Measurements from ENCODE around the gene ALG9.

The ALG9 gene

DNA sequence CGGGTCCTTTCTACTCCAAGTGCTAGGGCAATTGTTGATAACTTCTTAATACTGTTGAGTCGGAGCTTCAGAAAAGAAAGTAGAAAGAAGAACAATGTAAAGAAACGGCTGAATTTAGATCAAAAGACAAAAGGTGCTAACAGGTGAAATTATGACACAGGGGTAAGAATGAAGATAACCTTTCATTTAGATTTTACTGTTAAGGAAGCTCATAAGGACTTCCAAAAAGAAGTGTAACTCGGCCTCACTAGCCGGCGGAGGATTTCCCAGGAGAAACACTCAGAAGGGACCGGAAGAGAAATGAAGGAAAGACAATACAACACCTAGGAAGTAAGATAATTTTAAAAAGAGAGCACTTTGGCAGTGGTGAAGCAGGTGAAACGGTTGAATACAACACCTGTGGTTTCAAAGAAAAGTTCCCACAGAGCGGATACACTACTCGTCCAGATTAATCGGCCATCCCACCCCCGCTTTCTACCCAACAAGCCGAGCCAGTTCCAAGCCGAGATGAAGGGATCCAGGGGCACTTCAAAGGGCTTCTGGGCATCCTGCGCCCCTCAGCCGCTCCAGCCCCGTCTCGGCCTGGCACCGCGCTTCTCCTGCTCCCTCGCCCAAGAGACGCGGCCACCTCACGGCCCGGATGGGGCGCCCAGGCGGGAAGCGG is 105.9 kb downstream of the ALG9 start:
- DNase-seq (ENCODE audit: low spot score): no peak

DNA sequence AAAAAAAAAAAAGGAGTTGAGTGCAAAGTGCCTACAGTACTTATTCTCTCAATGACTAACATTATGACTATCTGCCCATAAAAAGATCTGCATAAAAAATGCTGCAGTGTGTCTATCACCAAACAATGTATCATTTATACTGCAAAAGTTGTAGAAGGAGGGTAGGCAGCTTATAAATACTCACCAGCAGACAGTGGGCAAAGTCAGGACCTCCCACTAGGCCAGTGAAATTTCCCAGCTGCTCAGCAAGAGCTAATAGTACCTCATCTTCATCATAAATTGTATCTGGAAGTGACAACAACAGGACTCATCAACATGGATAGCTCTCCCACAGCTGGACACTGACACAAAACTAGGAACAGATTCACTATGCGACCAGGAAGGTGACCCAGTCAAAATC is 106.8 kb downstream of the ALG9 start:
- DNase-seq (ENCODE audit: low spot score): no peak

DNA sequence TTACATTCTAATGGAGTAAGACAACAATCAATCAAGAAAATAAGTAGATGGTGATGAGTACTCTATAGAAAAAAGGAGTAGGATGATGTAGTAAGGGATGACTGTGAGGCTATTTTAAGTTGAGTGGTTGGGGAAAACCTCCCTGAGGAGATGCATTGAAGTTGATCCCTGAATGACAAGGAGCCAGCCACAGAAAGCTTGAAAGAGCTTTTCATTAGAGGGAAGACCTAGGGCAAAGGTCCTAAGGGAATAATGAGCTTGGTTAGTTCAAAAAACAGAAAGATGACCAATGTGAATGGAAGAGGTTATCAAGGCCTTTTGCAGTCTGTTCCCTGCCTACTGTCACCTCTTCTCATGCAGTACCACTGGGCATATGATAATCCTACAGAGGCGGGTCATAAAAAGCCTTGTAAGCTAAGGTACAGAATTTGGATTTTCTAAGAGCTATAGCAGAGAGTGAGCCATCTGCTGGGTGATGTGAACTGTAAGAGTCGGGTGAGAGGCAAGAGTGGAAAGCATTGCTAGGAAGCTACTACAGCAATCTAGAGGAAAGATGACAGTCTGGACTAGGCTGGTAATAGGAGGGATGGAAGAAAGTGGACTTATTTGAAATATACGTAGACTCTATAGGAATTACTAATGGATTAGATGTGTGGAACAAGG is 108.3 kb downstream of the ALG9 start:
- DNase-seq (ENCODE audit: low spot score): peak; percentile 78

DNA sequence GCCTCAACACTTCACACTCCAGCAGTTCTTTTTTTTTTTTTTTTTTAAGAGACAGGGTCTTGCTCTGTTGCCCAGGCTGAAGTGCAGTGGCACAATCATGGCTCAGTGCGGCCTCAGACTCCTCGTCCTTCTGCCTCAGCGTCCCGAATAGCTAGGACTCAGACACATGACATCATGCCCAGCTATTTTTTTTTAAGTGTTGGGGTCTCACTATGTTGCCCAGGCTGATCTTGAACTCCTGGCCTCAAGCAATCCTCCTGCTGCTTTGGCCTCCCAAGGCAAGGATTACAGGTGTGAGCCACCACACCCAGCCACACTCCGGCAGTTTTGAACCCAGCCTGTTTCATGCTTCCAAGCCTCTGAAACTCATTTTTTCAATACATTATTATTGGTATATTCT is 108.9 kb downstream of the ALG9 start:
- DNase-seq (ENCODE audit: low spot score): no peak

DNA sequence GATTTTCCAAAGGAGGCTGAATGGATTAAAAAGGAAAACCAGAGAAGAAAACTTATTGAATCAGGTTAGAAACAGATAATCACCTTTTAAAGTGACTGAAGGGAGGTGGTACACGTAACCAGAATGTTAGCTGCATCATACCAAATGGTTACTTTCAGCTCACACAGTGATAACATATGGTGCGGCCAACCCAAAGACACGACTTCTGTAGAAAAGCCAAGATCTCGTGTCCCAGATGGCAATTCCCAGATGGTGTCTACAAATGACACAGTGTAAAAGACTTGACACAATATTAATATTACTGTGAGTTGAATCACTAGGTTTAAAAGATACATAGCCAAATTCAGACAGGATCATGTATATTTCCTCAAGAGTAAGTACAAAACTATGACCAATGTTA is 110.3 kb downstream of the ALG9 start:
- DNase-seq (ENCODE audit: low spot score): peak; percentile 97

DNA sequence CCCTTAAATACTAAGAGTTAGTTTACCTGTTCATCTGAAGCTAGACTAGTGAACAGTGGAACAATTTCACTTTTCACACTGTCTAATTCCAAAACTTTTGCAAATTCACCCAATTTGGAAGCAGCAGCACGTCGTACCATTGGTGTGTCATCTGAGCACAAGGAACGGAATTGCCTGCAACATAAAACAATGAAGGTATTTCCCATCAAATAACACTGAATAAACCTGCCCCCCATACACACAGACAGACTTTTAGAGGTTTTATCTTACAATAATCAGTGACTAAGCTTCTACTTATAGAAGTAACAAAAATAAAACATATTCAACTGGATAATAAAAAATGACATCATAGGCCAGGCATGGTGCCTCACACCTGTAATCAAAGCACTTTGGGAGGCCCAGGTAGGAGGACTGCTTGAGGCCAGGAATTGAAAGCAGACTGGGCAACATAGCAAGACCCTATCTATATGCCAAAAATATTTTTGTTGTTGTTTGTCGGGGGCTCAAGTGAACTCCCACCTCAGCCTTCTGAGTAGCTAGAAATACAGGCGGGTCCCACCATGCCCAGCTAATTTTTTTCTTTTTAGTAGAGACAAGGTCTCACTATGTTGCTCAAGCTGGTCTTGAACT is 111.5 kb downstream of the ALG9 start:
- DNase-seq (ENCODE audit: low spot score): no peak

DNA sequence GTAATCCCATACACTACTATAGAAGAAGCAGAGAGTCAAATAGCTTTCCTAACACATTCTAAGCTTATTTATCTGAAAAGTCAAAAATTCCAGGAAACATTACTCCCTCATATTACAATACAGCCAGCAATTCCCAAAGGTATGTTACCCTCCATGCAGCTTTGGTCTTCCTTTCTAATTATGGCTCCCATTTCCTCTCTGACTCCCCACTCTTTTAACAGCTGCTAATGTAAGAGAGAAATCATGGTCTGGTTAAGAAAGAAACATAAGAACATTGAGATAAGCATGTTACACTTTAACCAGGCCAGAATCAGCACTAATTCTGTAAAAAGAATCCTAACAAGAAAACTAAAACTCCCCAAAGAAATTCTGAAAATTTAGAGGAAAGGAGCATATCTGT is 112.0 kb downstream of the ALG9 start:
- DNase-seq (ENCODE audit: low spot score): no peak

DNA sequence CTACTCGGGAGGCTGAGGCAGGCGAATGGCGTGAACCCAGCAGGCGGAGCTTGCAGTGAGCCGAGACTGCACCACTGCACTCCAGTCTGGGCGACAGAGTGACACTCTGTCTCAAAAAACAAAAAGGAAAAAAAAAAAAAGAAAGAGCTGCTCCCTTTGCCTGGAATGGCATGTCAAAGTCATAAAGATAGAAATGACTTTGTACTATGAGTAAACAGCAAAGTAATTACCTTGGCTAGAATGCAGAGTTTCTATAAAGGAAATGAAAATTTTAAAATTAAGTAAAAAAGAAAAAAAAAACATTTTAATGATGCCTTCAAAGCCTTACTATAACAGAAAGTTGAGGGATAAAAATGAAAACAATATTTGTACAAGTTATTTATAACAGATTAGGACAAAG is 115.3 kb downstream of the ALG9 start:
- DNase-seq (ENCODE audit: low spot score): no peak

GRCh38 chr11:111749646-111750045 is 121.7 kb downstream of the ALG9 start:
- DNase-seq (ENCODE audit: low spot score): peak; percentile 91

DNA sequence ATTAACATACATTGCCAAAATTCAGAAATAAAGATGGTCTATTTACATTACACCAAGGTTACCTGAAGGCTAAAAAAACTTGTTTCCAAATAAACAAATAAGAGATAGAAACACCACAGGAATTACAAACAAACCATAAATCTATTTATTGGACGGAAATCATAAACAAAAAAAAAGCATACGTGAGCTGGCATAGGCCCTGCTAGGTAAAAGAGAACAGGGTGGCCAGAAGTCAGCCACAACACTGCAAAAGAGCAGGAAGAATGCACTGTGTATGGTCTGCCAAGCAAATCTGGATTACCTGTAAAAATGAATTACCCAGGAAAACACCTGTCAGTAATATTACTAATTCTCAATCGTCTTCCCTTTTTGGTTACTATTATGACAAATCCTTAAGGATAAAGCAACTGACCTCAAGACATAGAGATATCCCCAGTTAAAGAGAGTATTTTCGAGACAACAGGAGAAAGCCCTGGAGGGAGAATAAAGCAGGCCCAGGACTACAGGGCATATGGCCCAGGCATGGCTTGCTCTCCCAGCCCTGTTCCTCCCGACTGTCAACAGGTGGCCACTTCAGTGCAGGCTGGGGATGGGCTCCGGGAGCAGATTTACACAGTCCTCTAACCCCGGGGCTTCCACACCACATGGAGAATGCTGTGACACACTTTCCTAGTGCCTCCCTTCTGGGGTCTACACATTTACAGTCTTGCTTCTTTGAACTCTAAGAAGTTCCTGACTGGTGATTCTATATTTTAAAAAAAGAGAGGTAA is 123.2 kb downstream of the ALG9 start:
- DNase-seq (ENCODE audit: low spot score): peak; percentile 39

GRCh38 chr11:111745719-111746504 is 125.5 kb downstream of the ALG9 start:
- no peak for DNase-seq (ENCODE audit: low spot score)

- no peak for DNase-seq (ENCODE audit: low spot score)
Measured at GRCh38 chr11:111743700-111744099, 127.7 kb downstream of the ALG9 start.

GRCh38 chr11:111741751-111742150 is 129.6 kb downstream of the ALG9 start:
- no peak for DNase-seq (ENCODE audit: low spot score)

DNA sequence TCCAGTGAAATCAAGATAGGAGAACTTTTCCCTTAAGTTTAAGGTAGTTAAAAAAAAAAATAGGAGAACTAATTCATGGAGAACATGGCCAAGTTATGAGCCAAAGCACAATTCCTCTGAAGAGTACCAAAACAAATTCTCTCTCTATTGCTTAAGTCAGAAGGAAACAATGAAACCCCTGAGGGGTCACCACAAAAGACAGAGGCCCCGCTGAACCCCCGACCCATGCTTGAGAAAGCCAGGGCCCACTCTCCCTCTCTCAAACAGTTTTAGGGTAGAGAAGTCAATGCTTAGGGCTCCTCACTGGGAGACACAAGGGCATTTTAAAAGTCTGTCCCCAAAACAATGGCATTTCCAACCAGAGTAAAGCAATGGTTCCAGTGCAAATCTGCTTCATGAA is 132.1 kb downstream of the ALG9 start:
- DNase-seq (ENCODE audit: low spot score): no peak

GRCh38 chr11:111737444-111738210 is 133.8 kb downstream of the ALG9 start:
- peak; percentile 52 for DNase-seq (ENCODE audit: low spot score)

GRCh38 chr11:111736621-111737443 is 134.5 kb downstream of the ALG9 start:
- DNase-seq (ENCODE audit: low spot score): peak; percentile 62

All from cerebellar cortex (tissue), 1 donor.